IPS-NIHi7 (cell line): ENCODE data around the gene TSGA10IP.

Experiments used
- DNase-seq: peaks from one replicate; pipeline ENCODE4 v3.0.0; 2012; ENCODE audit warnings: mixed read lengths; ENCODE audit errors: extremely low spot score

Gene TSGA10IP

GRCh38 chr11:65945430-65945911 lies at the start of gene TSGA10IP:
Gene TSGA10IP (plus strand): TSS chr11:65945480. CDS start chr11:65945676, 196 bp downstream.
- DNase-seq = peak; percentile 79

GRCh38 chr11:65895482-65895981 lies 49.7 kb upstream of the TSGA10IP start:
- DNase-seq = no peak

GRCh38 chr11:65896034-65896999 lies 49.0 kb upstream of the TSGA10IP start:
- no peak for DNase-seq

DNA sequence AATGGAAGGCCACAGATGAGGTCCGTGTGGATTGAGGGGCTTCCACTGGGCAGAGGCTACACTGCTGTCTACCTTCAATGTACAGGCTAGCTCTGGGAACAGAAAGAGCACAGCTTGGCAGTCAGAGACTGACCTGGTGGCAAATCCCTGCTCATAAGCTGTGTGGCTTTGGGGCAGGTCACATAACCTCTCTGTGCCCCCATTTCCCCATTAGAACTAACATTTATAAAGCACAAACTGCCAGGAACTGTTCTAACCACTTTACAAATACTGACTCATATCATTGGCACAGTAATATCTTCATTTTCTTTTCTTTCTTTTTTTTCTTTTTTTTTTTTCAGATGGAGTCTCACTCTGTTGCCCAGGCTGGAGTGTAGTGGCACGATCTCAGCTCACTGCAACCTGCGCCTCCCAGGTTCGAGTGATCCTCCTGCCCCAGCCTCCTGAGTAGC lies 48.2 kb upstream of the TSGA10IP start:
- no peak for DNase-seq

GRCh38 chr11:65898656-65899355 lies 46.5 kb upstream of the TSGA10IP start:
- DNase-seq = no peak

- peak; percentile 53 for DNase-seq
Measured at GRCh38 chr11:65899356-65900124, 45.7 kb upstream of the TSGA10IP start.

GRCh38 chr11:65900125-65900898 lies 45.0 kb upstream of the TSGA10IP start, which contains the start of gene FOSL1:
Gene FOSL1 (minus strand): TSS chr11:65900388. CDS start chr11:65900339, 49 bp downstream.
- DNase-seq = peak; percentile 92

GRCh38 chr11:65900899-65901180 lies 44.4 kb upstream of the TSGA10IP start:
- DNase-seq = no peak

DNA sequence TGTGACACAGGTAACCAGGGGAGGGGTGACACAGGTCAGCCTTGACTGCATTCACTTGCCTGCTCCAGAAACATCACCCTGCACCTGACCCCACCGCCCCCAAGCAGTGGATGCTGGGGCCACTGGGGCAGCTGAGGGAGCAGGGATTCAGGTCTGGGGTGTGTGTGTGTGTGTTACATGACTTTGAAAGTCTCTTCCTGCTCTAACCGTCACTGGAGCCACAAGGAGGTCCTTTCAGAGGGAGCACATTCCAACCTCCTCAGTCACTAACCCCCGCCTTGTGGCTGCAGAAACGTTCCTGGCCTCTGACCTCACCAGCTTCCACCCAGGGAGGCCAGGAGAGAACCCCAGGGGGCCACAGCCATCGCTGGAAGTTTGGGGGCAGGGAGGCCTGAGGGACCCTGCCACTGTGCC lies 42.2 kb upstream of the TSGA10IP start:
- DNase-seq = peak; percentile 58

DNA sequence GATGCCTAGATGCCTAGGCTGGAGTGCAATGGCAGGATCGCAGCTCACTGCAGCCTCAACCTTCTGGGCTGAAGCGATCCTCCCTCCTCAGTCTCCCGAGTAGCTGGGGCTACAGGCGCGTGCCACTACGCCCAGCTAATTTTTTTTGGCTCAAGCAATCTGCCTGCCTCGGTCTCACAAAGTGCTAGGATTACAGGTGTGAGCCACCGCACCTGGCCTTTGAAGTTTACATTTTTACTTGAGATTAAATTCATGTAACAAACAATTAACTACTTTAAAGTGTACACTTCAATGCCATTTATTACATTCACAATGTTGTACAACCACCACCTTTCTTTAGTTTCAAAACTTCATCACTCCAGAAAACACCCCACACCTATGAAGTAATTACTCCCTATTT lies 41.6 kb upstream of the TSGA10IP start:
- no peak for DNase-seq

DNA sequence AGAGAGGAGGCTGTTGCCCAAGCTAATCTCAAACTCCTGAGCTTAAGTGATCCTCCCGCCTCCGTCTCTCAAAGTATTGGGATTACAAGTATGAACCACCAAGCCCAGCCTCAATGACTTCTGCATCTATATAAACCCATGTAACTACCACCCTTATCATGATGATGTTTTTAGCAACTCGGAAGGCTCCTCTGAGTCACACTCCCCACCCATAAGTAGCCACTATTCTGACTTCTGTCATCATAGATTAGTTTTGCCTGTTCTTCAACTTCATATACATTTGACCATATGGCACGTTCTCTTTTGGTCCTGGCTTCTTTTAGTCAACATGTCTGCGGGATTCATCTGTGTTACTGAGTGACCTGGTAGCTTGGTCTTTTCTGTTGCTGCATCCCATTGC lies 38.7 kb upstream of the TSGA10IP start:
- no peak for DNase-seq

GRCh38 chr11:65907878-65908277 lies 37.4 kb upstream of the TSGA10IP start:
- no peak for DNase-seq

GRCh38 chr11:65911682-65912568 lies 33.4 kb upstream of the TSGA10IP start:
- DNase-seq = peak; percentile 76

GRCh38 chr11:65912845-65913244 lies 32.4 kb upstream of the TSGA10IP start:
- DNase-seq = peak; percentile 5

- DNase-seq = no peak
Measured at GRCh38 chr11:65915101-65915820, 30.0 kb upstream of the TSGA10IP start.

DNA sequence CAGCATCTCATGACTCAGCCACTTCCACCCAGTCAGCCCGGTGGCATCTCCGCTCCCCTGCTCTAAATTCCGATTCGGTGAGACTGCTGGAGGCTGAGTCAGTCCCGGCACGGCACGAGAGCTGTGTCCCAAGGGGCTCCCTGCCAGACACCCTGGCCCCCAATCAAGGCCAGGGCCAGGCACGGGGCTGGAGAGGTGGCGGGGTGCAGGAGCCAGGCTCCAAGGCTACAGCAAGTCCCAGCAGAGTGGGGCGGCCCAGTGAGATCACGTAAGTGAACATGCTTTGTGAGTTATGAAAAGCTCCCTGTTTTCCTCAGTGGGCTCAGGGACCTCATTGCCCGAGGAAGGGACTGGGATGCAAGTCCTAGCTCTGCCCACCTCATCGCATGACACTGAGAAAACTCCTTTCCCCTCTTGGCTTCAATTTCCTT lies 29.4 kb upstream of the TSGA10IP start:
- peak; percentile 68 for DNase-seq

DNA sequence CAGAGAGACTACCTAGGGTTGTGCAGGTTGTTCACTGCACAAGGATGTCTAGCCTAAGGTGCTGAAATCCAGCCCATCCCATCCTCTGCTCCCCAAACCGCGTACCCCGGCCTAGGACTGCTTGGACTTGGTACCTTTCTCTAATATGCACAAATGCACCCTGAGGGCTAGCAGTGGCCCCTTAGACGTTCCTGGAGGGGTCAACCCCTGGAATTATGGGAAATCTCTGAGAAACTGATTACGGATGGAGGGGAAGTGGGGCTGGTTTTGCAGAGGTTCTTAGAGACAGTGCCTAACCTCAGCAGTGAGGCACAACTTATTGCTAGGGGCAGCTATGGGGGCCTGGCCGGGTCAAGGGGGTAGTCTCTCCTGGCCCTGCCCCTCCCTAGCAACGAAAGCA lies 28.9 kb upstream of the TSGA10IP start:
- no peak for DNase-seq

GRCh38 chr11:65917077-65917433 lies 28.2 kb upstream of the TSGA10IP start:
- DNase-seq = no peak
